Heart left ventricle (tissue), 13 donors: ENCODE measurements around the gene MTHFR.

Experiments used
- POLR2A ChIP-seq, 2 donors: fragments of 450-650 bp; IDR thresholded peaks; one replicate each; pipeline ENCODE4 v1.6.1; 2017; ENCODE audit warnings: antibody characterized with exemption in 2 of 2, mild to moderate bottlenecking in 2 of 2, moderate library complexity in 2 of 2
- TF ChIP-seq, protein P1 (sequence below), 12 donors: fragments of 200-600 bp; sonication (generic) in 4 of 12; IDR thresholded peaks; one replicate each; pipeline versions ENCODE4 v1.5.0 to v1.8.0; 2018 to 2022; ENCODE audit warnings: antibody characterized with exemption in 12 of 12, mild to moderate bottlenecking in 5 of 12
- donor health status: ischemic (EF 13 %, LVEDD 7.1; RV severe dilation, severe dysfunction).
- donor health status: DM: no; HTN: yes; CAD: no.
- donor health status: DM: no; HTN: no; CAD: no.
- donor health status: ischemic (EF 25% LVEDD 6.9; RV normal size, moderate dysfunction).
- donor health status: ischemic (EF 25% LVEDD 5.7; RV mildly dilated, moderate dysfunction).
- donor health status: ischemic (EF 35%, LVEDD 5.7; RV mildly dilated, moderate dysfunction).
- donor health status: nonischemic (EF 11% LVEDD 7.7; RV severe dilation, severe dysfunction).
- donor health status: DM: yes; HTN: yes; CAD: no.
- donor health status: PGD.
- donor health status: ischemic (EF 29% LVEDD 5.4; RV normal size, mild dysfunction).
- donor health status: nonischemic (EF 23%, LVEDD 6.1; RV moderate dilation, normal function).

DNA sequence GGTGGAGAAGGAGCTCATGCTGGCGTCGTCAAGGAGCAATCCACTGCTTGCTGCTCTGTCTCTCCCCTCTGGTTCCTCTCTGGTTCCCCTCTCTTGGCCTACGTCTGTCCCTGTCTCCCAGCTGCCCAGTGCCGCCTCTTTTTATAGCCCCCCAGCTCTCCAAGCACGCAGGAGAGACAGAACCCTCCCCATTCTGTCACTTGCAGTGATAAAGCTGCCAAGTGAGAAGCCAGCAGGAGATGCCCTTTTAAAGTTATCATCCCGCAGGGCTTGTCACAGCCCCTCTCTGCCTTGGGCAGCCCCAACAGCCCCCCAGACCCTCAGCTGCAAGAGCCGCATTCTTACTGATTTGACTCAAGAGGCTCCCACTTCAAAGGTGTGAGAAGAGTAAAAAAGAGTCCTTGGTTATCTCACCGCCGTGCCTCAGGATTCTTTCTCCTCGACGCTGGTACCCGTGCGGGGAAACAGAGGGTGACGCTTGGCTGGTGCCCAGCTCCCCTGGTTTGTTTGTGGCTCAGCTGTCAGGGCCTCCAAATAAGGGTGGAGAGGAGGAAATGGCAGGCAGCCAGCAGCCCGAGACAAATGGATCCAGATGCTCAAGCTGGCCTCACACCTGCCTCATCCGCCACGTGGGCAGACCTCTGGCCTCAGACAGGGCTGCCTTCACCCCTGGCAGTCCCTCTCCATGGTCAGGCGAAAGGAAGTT is 42.1 kb upstream of the MTHFR start, which contains the start of gene NPPA:
- TF ChIP-seq, protein P1, sequence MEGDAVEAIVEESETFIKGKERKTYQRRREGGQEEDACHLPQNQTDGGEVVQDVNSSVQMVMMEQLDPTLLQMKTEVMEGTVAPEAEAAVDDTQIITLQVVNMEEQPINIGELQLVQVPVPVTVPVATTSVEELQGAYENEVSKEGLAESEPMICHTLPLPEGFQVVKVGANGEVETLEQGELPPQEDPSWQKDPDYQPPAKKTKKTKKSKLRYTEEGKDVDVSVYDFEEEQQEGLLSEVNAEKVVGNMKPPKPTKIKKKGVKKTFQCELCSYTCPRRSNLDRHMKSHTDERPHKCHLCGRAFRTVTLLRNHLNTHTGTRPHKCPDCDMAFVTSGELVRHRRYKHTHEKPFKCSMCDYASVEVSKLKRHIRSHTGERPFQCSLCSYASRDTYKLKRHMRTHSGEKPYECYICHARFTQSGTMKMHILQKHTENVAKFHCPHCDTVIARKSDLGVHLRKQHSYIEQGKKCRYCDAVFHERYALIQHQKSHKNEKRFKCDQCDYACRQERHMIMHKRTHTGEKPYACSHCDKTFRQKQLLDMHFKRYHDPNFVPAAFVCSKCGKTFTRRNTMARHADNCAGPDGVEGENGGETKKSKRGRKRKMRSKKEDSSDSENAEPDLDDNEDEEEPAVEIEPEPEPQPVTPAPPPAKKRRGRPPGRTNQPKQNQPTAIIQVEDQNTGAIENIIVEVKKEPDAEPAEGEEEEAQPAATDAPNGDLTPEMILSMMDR (IDR thresholded peaks at IDR 0.05), result no peak
- no peak for TF ChIP-seq POLR2A (IDR thresholded peaks at IDR 0.05)
